Osteoblast (primary cell): Measurements from ENCODE around the gene SLC23A2. TPM values are rescaled to one million over a fixed set of nuclear protein-coding genes. Genes with fewer than 3 reads are reported as not detected.

ENCODE experiments used
- DNase-seq: peaks from one replicate; pipeline ENCODE4 v3.0.0; 2011; ENCODE audit warnings: low spot score, mixed read lengths; ENCODE audit not compliant: insufficient read length; ENCODE audit errors: missing footprints
- H2AFZ ChIP-seq: 2 replicates; pipeline ENCODE4 v1.6.0; 2011; ENCODE audit warnings: mild to moderate bottlenecking, low read length
- H3K27ac ChIP-seq: 2 replicates; pipeline ENCODE4 v1.5.1; 2011; ENCODE audit warnings: mild to moderate bottlenecking, low read depth, low read length, moderate library complexity
- H3K27me3 ChIP-seq: 2 replicates; pipeline ENCODE4 v1.6.0; 2012; ENCODE audit warnings: mild to moderate bottlenecking, control low read depth, inconsistent platforms, low read length, moderate library complexity; ENCODE audit not compliant: insufficient read depth
- H3K36me3 ChIP-seq: 2 replicates; pipeline ENCODE4 v1.5.1; 2011; ENCODE audit warnings: mild to moderate bottlenecking, low read length, control low read depth, moderate library complexity; ENCODE audit not compliant: insufficient read depth
- H3K4me1 ChIP-seq: 2 replicates; pipeline ENCODE4 v1.5.1; 2011; ENCODE audit warnings: mild to moderate bottlenecking, low read length, control low read depth, moderate library complexity; ENCODE audit not compliant: insufficient read depth
- H3K4me2 ChIP-seq: 2 replicates; pipeline ENCODE4 v1.6.0; 2011; ENCODE audit warnings: mild to moderate bottlenecking, low read length; ENCODE audit not compliant: insufficient read depth
- H3K4me3 ChIP-seq: fragments of 200-600 bp; sonication (generic); 3 replicates; pipeline ENCODE4 v1.5.1; 2012; ENCODE audit warnings: mild to moderate bottlenecking, low read length, inconsistent platforms; ENCODE audit not compliant: insufficient read depth
- H3K79me2 ChIP-seq: 2 replicates; pipeline ENCODE4 v1.6.0; 2012; ENCODE audit warnings: mild to moderate bottlenecking, low read length, control low read depth, inconsistent platforms; ENCODE audit not compliant: insufficient read depth
- H3K9me3 ChIP-seq: 2 replicates; pipeline ENCODE4 v1.5.1; 2011; ENCODE audit warnings: low read depth, low read length, control low read depth
- H4K20me1 ChIP-seq: 2 replicates; pipeline ENCODE4 v1.6.0; 2012; ENCODE audit warnings: mild to moderate bottlenecking, low read length, control low read depth; ENCODE audit not compliant: insufficient read depth
- small RNA-seq: library from RNA; depleted of rRNA; stranded (forward); fragments of <200 nt; gene quantifications from one replicate; pipeline ENCODE3, GENCODE V24; 2012
- total RNA-seq: library from RNA; depleted of rRNA; stranded (reverse); fragments of >200 nt; gene quantifications from 2 replicates; pipeline ENCODE4 v1.2.3, GENCODE V29; 2012
- TF ChIP-seq, protein P1 (sequence below): IDR thresholded peaks from 2 replicates; pipeline ENCODE4 v1.5.1; 2011; ENCODE audit warnings: mild to moderate bottlenecking, low read depth, low read length, moderate library complexity; ENCODE audit errors: extremely low read depth

The SLC23A2 gene
- total RNA-seq, 1 donor: 20.6 TPM

DNA sequence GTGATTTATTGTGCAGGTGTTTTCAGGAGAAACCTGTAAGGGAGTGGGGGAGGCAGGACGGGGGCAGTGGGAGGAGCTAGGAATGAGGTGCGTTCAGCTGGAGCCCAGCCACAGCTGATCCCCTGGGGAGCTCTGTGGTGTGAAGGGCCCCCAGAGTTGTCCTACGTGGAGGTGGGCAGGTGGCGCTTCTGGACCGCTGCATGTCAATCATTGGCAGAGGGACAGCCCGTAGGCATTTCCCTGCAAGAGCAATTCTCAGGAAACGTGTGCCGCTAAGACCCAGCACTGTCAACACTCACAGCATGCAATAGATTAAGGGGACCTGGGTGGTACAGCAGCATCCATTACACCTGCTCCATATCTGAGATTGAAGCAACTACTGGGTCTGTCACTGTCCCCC is 191.6 kb downstream of the SLC23A2 start:
- Histone ChIP-seq H3K36me3 (no peaks in the 10 kb centered on the region), H3K4me2 (no peak overlapping the region), H3K4me3 (no peak overlapping the region), H3K9me3 (no peaks in the 10 kb centered on the region), H3K4me1 (no peaks in the 10 kb centered on the region), H3K79me2 (no peaks in the 10 kb centered on the region), H3K27me3 (peaks cover 28% of the 10 kb centered on the region), H4K20me1 (no peaks in the 10 kb centered on the region), H2AFZ (no peak overlapping the region), H3K27ac (no peak overlapping the region)
- DNase-seq: no peak
- TF ChIP-seq, protein P1, sequence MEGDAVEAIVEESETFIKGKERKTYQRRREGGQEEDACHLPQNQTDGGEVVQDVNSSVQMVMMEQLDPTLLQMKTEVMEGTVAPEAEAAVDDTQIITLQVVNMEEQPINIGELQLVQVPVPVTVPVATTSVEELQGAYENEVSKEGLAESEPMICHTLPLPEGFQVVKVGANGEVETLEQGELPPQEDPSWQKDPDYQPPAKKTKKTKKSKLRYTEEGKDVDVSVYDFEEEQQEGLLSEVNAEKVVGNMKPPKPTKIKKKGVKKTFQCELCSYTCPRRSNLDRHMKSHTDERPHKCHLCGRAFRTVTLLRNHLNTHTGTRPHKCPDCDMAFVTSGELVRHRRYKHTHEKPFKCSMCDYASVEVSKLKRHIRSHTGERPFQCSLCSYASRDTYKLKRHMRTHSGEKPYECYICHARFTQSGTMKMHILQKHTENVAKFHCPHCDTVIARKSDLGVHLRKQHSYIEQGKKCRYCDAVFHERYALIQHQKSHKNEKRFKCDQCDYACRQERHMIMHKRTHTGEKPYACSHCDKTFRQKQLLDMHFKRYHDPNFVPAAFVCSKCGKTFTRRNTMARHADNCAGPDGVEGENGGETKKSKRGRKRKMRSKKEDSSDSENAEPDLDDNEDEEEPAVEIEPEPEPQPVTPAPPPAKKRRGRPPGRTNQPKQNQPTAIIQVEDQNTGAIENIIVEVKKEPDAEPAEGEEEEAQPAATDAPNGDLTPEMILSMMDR: no peak

- Histone ChIP-seq H4K20me1 (no peaks in the 10 kb centered on the region), H3K4me1 (no peaks in the 10 kb centered on the region), H3K4me2 (no peak overlapping the region), H3K27me3 (peaks cover 28% of the 10 kb centered on the region), H2AFZ (no peak overlapping the region), H3K9me3 (no peaks in the 10 kb centered on the region), H3K4me3 (no peak overlapping the region), H3K27ac (no peak overlapping the region), H3K36me3 (no peaks in the 10 kb centered on the region), H3K79me2 (no peaks in the 10 kb centered on the region)
- peak; percentile 84 for DNase-seq
- TF ChIP-seq, protein P1: no peak
Measured at GRCh38 chr20:4808872-4809271, 192.4 kb downstream of the SLC23A2 start.

DNA sequence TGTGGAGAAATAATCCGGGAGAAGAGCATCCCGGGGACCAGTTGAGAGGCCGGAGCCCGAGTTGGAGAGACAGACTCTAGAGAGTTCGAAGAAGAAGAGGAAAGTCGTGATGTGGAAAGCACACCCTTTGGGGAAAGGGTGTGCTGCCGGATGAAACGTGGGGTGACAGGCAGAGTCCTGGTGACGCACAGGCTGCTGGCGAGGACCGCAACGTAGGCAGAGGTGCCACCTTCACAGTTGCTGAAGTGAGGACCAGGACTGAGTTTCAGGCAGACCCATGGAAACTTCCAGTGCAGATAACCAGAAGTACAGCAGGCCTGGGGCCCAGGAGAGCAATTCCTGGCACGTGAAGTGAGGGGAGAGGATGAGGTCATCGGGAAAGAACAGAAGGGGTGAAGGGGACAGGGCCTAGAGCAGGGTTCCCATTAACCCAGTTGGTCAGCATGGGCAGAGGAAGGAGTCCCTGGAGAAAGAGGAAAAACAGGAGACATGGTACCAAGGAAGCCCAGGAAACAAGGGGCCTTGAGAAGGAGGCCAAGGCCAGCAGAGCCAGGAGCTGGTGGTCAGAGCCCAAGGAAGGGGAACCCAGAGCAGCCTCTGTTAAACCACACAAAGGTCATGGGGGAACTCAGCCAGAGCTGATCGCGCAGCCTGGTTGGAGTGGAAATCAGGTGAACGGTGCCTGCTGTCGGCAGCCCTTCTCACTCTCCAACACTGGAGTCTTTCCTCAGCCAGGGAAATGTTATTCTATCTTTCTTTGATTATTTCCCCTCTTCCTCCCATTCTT is 195.5 kb downstream of the SLC23A2 start:
- H3K4me3 ChIP-seq: no peak overlapping the region

GRCh38 chr20:4802527-4802926 is 198.8 kb downstream of the SLC23A2 start:
- no peak for DNase-seq
- H4K20me1 ChIP-seq: no peaks in the 10 kb centered on the region
- H3K9me3 ChIP-seq: peaks cover 4% of the 10 kb centered on the region
- no peaks in the 10 kb centered on the region for H3K4me1 ChIP-seq
- H3K27ac ChIP-seq: no peak overlapping the region
- H3K4me2 ChIP-seq: no peak overlapping the region
- no peaks in the 10 kb centered on the region for H3K36me3 ChIP-seq
- H3K4me3 ChIP-seq: no peak overlapping the region
- H2AFZ ChIP-seq: no peak overlapping the region
- H3K27me3 ChIP-seq: peaks cover 11% of the 10 kb centered on the region
- no peaks in the 10 kb centered on the region for H3K79me2 ChIP-seq
- TF ChIP-seq, protein P1: no peak

More for the DNA sequence above, 195.5 kb downstream of the SLC23A2 start:
- TF ChIP-seq, protein P1: no peak
- H3K79me2 ChIP-seq: no peaks in the 10 kb centered on the region
- H2AFZ ChIP-seq: no peak overlapping the region
- H3K4me2 ChIP-seq: no peak overlapping the region
- H3K9me3 ChIP-seq: no peaks in the 10 kb centered on the region
- no peaks in the 10 kb centered on the region for H3K36me3 ChIP-seq
- no peaks in the 10 kb centered on the region for H4K20me1 ChIP-seq
- H3K27me3 ChIP-seq: peaks cover 20% of the 10 kb centered on the region
- no peak overlapping the region for H3K27ac ChIP-seq
- no peaks in the 10 kb centered on the region for H3K4me1 ChIP-seq
- DNase-seq: no peak

Small RNA genes within 50 kb of the gene (small RNA-seq; reads per million reads assigned to genes)
- 0.22 reads per million for gene AL121890.1
- gene RF00322: not detected

Other genes starting within 250 kb of the SLC23A2 start
- gene RASSF2, start 177.9 kb downstream of the SLC23A2 start, total RNA-seq: 1.8 TPM in 2 replicates
- gene TMEM230, start 111.6 kb upstream of the SLC23A2 start, total RNA-seq: 108 and 141 TPM in 2 replicates
- 62.2 and 66.2 TPM in 2 replicates for gene PCNA, start 118.4 kb upstream of the SLC23A2 start, total RNA-seq
- gene CDS2, start 125.5 kb upstream of the SLC23A2 start, total RNA-seq: 25.3 and 26.2 TPM in 2 replicates